AML-193 (cell line): Measurements from ENCODE around the gene SETD5.

Experiments
- DNase-seq, 2 experiments: peaks; one replicate each; lab custom pipeline; 2025; lab: John Stamatoyannopoulos, UW

SETD5 gene

GRCh38 chr3:9514956-9515355, 117.5 kb downstream of the SETD5 start:
- no peak for DNase-seq

- DNase-seq, result no peak
Observed at GRCh38 chr3:9525078-9525477, 127.7 kb downstream of the SETD5 start.
